ENCODE results near the gene BRICD5.
"Not testable (repeated sequence)": the region's sequence is repeated elsewhere in the genome, so short reads cannot be mapped to it uniquely, and the experiment has no call there.

Gene BRICD5

DNA sequence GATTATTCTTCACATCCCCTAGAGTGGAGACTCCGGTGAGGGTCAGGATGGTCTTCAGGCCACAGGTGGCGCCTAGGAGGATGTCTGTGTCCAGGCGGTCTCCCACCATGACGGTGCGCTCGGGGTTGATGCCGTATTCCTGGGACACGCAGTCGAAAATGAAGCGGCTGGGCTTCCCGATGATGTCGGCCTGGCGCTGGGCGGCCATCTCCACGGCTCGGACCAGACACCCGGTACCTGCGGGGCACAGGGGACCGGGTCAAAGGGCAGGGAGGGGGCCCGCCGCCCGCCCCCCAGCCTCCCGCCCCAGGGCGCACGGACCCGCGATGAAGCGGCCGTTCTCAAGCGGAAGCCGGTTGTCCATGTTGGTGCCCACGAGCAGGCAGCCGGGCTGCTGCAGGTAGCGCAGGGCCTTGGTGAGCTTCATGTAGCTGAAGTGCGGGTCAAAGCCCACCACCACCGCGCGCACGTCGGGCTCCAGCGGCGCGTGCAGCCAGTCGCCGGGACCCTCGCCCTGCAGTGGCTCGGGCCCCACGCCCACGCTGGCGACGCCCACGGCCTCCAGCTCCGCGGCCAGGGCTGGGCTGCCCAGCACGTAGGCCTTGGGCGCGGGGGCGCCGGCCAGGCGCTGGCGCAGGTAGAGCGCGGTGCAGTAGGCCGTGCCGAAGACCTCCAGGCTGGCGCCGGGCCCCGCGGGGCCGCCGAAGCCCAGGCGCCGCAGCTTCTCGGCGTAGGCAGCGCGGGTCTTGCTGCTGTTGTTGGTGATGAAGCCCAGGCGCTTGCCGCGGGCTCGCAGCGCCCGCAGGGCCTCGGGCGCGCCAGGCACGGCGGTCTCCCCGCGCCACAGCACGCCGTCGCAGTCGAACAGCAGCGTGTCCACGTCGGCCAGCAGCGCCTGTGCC lies 3.4 kb upstream of the BRICD5 start:
- DNase-seq, result no peak

DNA sequence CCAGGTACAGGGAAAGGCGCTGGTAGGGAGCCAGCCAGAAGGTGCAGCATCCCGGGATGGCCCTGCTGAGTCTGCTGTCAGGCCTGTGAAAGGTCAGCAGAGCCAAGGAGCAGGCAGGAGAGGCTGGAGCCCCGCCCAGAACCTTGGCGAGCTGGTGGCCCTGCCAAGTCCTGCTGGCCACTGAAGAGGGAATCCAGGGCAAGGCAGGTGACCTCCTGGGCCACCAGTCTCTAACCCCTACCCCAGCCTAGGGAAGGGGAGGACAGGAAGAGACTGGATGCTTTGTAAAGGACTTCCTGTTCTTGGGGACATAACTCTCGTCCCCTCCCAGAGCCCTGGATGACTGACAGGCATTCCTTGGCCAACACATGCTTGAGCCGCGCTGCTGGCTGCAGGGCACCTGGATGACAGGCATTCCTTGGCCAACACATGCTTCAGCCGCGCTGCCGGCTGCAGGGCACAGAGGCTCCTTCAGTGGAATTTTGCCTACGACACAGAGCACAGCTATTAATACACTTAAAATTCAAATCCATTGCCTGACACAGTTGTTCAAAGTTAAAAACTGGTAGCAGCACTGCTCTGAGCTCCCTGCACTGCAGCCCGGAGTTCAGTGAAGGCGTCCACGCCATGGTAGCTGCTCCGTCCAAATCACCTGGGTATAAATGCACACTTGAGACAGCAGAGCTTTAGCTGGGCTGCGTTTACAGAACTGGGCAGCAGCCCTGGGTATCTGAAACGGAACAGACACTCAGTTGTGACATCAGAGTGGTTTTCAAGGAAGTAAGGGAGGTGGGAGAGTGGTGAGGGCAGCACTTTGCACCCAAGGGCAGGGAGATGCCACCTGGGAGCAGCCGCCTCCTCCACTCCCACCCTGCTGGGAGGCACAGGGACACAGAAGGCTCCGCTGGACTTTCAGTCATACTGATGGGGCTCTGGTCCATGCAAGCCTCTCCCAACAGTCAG lies 2.0 kb upstream of the BRICD5 start:
- no peak for DNase-seq

DNA sequence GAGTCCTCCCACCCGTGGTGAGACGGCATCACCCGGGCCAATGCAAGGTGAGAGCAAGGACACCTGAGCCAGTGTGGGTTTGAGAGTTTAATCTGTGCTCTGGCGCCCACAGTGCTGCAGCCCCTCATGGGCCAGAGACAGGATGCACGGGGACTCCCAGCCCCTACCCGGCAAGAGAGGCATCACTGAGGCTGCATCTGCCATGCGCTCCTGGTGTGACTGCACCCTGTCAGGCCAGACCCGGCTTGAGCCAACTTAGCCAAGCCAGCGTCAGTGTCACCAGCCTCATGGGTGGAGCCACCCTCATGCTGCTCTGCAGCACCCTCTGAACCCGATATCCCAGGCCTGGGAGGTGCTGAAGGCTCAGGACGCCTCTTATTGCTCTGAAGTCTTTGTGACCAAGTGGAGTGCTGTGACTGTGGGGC lies 1.3 kb upstream of the BRICD5 start:
- DNase-seq, result no peak

DNA sequence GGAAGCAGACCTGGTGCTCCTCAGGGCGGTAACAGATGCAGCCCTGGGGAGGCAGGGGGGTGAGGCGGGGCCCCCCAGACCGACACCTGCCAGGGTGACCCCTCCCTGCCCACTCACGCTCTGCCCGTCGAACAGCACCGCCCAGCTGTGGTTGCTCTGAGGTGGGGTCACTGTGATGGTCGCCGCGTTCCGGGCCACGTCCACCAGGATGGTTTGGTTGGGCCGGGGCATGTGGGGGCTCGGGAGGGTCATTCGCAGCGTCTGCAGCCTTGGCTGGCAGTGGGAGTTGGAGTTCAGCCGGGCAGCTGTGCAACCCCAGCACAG lies 692 bp downstream of the BRICD5 start:
- no peak for DNase-seq

DNA sequence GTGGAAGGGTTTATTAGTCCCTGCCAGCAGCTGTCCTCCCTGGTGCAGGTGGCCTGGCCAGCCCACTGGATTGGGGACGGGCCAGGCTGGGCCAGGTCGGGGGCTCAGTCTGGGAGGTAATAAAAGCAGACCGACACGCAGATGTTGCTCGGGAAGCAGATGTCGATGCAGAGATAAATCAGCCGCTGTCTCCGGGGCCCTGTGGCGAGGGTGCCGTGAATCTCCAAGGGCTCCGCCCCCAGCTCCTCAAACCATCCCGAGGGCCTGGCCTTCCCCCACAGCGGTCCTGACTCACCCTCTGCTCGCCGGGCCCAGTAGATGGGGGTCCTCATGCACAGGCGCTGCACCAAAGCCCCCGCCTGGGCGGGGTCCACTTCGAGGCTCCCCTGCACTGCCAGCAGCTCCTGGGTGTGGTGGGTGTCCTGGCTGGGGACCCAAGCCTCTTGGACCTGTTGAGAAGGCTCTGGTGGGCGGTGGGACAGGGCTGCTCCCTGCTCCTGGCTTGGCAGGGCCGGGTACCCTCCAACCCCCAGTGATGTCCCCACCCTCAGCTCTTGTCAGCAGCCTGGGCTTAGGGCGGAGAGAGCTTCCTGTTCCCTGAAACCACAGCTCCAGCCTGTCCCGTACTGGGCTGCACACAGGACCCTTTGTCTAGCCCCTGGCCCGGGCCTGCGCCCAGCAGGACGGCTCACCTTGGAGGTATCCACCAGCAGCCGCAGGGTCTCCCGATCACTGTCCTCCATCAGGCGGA lies 1.2 kb downstream of the BRICD5 start:
- no peak for DNase-seq

DNA sequence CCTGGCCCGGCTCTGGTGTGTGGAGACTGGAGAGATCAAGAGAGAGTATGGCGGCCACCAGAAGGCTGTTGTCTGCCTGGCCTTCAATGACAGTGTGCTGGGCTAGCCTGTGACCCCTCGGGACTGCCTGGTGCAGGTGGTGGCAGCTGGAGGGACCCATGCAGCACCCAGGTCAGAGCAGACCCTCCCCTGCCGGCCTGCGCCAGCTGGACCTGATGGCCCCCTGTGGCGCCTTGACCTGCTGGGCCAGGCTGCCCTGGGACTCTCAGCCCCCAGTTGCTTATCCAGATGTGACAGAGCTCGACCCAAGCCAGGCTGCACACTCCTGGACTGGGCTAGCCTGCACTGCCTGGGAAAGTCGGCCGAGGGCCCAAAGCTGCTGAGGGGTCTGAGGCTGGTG lies 1.9 kb downstream of the BRICD5 start:
- no peak for DNase-seq

DNA sequence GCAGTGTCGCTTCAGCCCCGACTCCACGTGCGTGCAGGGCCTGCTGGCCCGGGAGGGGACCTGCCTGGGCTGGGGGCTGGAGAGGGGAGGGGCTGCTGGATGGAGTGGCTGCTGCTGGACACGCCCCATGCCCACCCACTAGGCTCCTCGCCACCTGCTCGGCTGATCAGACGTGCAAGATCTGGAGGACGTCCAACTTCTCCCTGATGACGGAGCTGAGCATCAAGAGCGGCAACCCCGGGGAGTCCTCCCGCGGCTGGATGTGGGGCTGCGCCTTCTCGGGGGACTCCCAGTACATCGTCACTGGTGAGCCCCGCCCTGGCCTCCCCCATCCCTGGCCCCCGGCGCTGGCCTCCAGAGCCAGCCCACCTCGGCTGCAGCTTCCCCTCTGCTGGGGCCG lies 2.4 kb downstream of the BRICD5 start:
- no peak for DNase-seq

DNA sequence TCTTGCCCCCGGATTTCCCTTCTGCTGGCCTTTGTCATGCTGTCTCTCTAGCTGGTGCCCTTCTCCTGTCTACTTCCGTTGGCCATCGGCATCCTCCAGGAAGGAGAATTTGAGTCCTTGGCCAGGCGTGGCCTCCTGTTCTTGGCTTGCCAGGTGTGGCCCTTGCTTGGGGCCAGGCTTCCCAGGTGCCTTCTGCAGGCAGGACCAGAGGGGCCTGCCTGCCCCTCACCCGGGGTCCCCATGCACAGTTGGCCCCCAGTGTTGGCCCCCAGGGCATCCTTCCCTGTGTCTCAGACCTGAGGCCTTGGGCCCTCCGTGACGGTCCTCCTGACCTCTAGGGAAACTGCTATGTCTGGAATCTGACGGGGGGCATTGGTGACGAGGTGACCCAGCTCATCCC lies 2.8 kb downstream of the BRICD5 start:
- DNase-seq, result no peak

DNA sequence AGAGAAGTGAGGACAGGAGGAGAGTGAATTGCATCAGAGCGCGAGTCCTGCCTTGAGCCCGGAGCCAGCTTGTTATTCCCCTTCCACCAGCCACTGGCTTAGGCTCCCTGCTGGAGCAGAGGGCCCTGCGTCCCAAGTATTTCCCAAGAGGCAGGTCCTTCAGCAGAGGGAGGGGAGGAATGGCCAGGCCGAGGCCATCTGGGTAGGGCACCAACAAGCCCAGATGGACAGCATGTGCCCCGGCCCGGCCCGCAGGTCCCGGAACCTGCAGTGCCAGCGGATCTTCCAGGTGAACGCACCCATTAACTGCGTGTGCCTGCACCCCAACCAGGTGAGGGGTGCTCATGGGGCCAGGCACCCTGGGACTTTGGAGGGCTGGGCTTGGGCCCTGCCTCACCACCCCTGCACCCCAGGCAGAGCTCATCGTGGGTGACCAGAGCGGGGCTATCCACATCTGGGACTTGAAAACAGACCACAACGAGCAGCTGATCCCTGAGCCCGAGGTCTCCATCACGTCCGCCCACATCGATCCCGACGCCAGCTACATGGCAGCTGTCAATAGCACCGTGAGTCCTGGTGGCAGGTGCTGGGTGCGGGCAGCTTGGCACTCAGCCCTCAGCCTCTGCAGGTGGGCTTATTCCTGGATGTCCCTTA lies 3.8 kb downstream of the BRICD5 start:
- no peak for DNase-seq

DNA sequence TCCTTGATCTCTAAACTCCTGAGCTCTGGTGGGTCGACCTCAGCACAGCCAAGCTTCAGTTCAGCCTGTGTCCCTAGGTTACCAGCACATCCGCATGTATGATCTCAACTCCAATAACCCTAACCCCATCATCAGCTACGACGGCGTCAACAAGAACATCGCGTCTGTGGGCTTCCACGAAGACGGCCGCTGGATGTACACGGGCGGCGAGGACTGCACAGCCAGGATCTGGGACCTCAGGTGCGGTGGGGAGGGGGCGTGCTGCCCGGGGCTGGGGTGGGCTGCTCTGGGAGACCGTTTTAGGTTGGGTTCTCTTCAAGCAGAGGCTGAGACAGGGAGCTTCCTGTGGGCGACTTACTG lies 4.3 kb downstream of the BRICD5 start:
- no peak for DNase-seq

DNA sequence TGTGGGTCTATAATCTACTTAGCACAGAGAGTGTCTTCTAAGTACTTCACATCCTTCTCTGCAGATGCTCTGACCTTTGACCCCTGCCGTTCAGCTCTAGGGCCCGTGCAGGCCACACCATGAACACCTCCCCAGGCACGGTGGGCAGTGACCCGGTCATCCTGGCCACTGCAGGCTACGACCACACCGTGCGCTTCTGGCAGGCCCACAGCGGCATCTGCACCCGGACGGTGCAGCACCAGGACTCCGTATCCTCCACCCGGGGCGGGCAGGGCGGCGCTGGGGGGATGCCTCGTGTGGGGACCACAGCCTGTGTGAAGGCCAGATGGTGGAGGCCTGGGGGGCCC lies 4.7 kb downstream of the BRICD5 start:
- DNase-seq, result no peak

DNA sequence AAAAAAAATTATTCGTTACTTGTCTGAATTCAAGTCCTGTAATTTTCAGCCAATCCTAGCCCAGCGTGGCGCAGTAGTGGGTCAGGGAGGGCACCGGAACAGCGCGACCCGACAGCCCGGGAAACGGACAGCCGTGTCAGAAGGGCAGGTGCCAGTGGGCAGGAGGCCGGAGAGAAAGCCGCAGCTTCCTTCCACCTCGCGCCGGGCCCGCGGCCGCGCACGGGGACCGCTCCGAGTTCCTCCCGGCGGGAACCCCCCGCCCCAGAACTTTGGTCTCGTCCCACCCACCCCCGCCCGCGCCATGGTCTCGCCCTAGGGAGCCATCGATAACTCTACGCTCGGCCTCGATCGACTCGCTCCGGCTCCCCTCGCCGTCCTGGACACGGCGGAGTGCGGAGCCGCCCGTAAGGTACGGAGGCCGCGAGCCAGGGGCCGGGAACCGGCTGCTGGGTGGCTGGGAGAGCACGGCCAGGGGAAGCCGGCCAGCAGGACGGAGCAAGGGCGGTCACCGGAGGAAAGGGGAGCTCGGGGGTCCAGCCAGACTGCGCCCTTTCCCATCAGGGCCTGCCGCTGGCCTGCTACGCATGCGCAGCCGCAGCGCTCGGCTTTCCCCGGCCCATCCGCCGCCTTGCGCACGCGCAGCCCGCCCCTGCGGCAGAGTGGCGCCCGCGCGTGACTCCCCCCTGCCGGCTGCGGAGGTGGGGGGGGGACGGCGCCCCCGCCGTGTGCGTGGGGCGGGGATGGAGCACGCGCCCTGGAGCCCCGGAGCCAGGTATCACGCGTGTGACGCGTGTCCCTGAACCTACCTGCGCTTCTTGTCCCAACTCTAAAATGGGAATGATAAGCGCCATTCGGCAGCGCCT lies 5.3 kb downstream of the BRICD5 start, which contains the start of gene MLST8:
TSS of gene MLST8 (plus strand) at position 351 of the 863 bp plus-strand sequence. CDS start 632 bp downstream, outside the sequence.
- DNase-seq, result peak; percentile 96

DNA sequence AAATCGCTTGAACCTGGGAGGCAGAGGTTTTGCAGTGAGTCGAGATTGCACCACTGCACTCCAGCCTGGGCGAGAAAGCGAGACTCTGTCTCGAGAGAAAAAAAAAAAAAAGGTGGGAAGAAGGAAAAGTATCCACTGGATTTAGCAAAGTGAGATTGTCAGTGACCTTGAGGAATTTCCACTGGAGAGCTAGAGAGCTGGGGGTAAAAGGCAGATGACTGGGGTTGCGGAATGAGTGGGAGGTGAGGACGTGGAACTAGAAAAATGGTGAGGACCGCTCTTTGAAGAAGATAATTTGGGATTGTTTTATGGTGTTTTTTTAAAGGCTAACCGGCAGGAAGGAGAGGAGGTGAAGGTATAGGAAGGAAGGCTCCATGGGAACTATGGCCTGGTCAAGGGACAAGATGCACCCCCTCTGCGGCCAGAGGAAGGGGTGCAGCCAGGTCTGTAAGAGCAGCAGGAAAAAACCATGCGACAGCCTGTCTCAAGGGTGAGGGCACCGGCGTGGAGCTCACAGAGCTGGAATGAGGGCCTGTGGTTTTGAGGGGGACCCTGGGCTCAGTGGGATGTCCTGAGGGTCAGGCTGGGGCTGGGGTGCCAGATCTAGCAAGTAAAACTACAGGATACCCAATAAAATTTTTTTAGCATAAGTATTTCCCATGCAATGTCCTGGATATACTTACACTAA lies 6.1 kb downstream of the BRICD5 start:
- DNase-seq, result peak; percentile 28

DNA sequence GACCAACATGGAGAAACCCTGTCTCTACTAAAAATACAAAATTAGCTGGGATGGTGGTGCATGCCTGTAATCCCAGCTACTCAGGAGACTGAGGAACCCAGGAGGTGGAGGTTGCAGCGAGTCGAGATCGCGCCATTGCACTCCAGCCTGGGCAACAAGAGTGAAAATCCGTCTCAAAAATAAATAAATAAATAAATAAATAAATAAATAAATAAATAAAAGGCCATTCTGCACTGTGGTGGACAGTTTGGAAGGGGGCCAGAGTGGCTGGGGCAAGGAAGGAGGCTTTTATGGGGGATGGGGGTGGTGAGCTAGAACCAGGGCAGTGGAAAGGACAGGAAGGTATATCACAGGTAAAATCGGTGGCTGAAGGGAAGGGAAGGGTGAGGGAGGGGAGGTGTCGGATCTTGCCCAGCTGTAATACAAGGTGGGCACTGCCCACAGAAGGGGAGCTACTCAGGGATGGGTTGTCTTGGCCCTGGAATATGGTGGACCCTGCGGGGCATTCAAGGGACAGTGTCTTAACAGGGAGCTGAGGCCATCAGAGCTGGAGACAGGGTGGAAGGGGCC lies 7.5 kb downstream of the BRICD5 start:
- not testable (repeated sequence) for DNase-seq

DNA sequence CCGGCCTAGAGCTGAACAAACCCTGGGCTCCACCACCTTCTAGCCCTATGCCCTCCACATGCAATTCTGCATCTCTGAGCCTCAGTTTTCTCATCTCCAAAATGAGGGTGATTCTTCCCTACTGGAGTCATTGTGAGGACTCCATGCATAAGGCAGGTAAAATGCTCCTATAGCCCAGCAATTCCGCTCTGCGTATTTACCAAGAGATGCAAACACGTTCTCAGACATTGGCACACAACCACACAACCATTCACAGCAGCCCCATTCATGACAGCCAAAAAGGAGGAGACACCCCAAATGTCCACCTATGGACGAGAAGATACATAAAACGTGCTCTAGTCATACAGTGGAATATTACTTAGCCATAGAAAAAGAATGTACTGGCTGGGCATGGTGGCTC lies 10.3 kb downstream of the BRICD5 start:
- DNase-seq, result no peak

DNA sequence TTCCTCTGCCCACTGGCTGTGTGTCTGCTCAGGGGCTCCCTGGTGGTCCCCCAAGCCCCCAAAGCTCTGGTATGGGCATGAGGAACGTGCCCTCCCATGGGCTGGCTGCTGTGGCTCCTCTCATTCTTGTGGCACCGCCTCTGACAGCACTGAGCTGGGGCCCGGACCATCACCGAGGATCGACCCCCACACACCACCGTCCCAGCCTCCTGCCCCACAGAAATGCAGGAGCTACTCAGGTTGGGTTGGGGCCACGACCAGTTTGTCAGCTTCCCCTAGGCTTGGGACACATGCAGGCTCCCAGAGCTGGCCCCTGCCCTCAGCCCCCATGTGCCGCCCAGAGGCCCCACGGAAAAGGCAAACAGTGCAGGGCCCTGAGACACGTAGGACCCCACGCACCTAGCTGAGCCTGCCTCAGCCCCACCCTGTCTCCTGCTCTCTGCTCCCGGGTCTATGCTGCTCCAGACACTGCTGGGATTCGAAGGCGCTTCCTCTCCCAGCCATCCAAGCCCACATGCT lies 11.0 kb downstream of the BRICD5 start:
- DNase-seq, result no peak

DNA sequence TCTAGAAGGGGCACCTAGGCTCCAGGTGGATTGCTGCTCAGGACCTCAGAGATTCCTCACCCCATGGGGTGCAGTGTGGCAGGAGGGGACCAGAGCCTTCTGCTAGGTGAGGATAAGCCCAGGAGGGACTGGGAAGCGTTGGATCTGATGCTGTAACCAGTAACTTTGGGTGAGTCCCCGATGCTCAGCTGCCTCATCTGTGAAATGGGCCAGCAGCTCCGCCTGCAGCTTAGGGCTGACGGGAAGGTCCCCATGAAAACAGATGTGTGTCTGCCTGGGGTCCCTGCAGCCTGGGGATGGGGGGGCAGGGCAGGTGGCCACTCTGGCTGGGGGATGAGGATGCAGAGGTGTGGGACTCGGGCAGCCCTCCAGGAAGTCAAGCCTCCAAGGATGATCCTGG lies 11.6 kb downstream of the BRICD5 start:
- no peak for DNase-seq

DNA sequence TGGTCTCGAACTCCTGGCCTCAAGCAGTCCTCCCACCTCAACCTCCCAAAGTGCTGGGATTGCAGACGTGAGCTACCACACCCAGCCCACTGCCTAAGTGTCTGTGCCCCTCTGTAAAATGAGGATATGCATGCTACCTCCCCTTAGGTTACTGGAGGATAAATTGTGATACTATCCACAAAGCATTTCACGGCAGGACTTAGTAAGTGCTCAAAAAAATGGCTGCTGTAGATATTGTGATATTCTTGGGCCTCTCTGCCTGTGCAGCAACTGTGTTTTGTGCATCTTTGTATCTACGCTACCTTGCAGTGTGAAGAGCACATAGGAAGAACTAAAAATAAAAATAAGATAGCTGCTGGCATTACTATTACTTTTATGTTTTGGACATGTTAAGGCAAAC lies 12.4 kb downstream of the BRICD5 start:
- DNase-seq, result no peak

DNA sequence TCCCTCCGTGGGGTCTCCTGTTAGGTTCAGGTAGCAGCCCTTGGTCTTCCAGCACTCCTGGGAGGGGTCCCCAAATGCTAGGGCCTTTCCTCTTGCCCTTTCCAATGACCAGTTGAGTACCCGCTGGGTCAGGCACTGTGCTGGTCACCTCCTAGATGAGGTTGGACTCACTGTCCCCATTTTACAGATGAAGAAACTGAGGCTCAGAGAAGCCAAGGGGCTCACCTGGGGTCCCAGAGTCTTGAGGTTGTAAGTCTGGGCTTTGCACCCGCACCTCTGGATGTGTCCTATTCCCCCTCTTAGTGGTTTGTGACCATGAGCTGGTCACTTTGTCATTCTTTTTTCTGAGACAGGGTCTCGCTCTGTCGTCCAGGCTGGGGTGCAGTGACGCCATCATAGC lies 12.9 kb downstream of the BRICD5 start:
- no peak for DNase-seq

DNA sequence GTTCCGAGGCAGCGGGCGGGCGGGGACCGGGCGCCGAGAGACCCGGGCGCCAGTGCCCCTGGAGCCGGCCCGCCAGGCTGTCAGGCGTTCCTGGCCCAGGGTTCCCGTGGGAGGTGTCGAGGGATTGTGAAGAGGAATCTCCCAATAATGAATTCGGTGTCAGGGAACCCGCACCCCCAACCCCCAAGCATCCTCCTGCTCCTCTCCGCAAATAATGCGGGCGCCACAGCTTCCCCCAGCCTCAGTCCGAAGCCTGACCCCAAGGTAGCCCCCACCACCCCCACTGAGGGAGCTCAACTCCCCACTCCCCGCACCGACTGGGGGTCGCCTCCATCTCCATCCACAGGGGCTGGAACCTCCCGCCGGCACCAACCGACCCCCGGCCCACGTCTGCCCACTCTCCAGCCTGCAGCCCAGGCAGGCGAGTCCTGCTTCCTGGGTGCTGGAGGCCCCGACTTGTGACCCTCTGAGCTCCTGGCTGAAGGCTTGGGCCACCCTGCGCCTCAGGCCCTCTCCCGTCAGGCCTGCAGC lies 13.6 kb downstream of the BRICD5 start:
- no peak for DNase-seq
